Liver (tissue), 3 donors: ENCODE data around the gene BORCS8.

ENCODE experiments used
- ATF3 ChIP-seq: IDR thresholded peaks from 2 replicates; pipeline ENCODE4 v1.6.1; 2016; ENCODE audit warnings: antibody characterized with exemption
- CTCF ChIP-seq: fragments of 150-350 bp; IDR thresholded peaks from 2 replicates; pipeline ENCODE4 v1.5.1; 2017; ENCODE audit warnings: improper control_type of control experiment, low read depth, low read length; ENCODE audit not compliant: missing input control
- FOXA2 ChIP-seq: IDR thresholded peaks from 2 replicates; pipeline ENCODE4 v1.6.1; 2016; ENCODE audit warnings: antibody characterized with exemption
- GABPA ChIP-seq, 2 donors: IDR thresholded peaks in 1 of 2; conservative IDR thresholded peaks in 1 of 2; 2 replicates each; pipeline ENCODE4 v1.6.1; 2016; ENCODE audit warnings: antibody characterized with exemption in 2 of 2, mild to moderate bottlenecking in 1 of 2, moderate library complexity in 1 of 2
- JUND ChIP-seq, 2 donors: IDR thresholded peaks; 2 replicates each; pipeline ENCODE4 v1.6.1; 2016; ENCODE audit warnings: antibody characterized with exemption in 2 of 2
- RAD21 ChIP-seq, 2 donors: IDR thresholded peaks; 2 replicates each; pipeline ENCODE4 v1.6.1; 2016; ENCODE audit warnings: antibody characterized with exemption in 2 of 2, mild to moderate bottlenecking in 2 of 2
- REST ChIP-seq: IDR thresholded peaks from 2 replicates; pipeline ENCODE4 v1.6.1; 2016; ENCODE audit warnings: antibody characterized with exemption, mild to moderate bottlenecking
- RXRA ChIP-seq, 2 donors: IDR thresholded peaks; 2 replicates each; pipeline ENCODE4 v1.6.1; 2017 to 2018; ENCODE audit warnings: antibody characterized with exemption in 2 of 2, mild to moderate bottlenecking in 1 of 2
- SP1 ChIP-seq: IDR thresholded peaks from 2 replicates; pipeline ENCODE4 v1.6.1; 2018; ENCODE audit warnings: antibody characterized with exemption, mild to moderate bottlenecking
- TAF1 ChIP-seq: conservative IDR thresholded peaks from 2 replicates; pipeline ENCODE4 v1.6.1; 2016; ENCODE audit warnings: antibody characterized with exemption, mild to moderate bottlenecking
- ZBTB33 ChIP-seq: IDR thresholded peaks from 2 replicates; pipeline ENCODE4 v1.6.1; 2016; ENCODE audit warnings: antibody characterized with exemption
- donor health status: healthy.
- donor health status: healthy.

- TF ChIP-seq CTCF (no peak), REST (no peak), ZBTB33 (no peak), TAF1 (no peak), JUND (IDR thresholded peaks at IDR 0.05) (no peak), FOXA2 (no peak), ATF3 (no peak), SP1 (no peak), GABPA (IDR thresholded peaks at IDR 0.05 in 1 of 2, conservative IDR thresholded peaks at IDR 0.05 in 1 of 2) (no peak), RAD21 (IDR thresholded peaks at IDR 0.05) (no peak), RXRA (IDR thresholded peaks at IDR 0.05) (no peak)
These were observed 40.3 kb upstream of the BORCS8 start for GRCh38 chr19:19232261-19232721.
